22Rv1 (cell line): ENCODE results near the gene TFRC.
"Not testable (repeated sequence)": the region's sequence is repeated elsewhere in the genome, so short reads cannot be mapped to it uniquely, and the experiment has no call there.

ENCODE experiments used
- H3K27ac ChIP-seq: fragments of 450-650 bp; 2 replicates; pipeline ENCODE4 v1.5.1; 2017
- CTCF ChIP-seq: fragments of 450-650 bp; IDR thresholded peaks from 2 replicates; pipeline ENCODE4 v1.5.1; 2017; ENCODE audit warnings: mild to moderate bottlenecking
- ZFX ChIP-seq: fragments of 450-650 bp; IDR thresholded peaks from 2 replicates; pipeline ENCODE4 v1.6.1; 2017; ENCODE audit warnings: antibody characterized with exemption, borderline replicate concordance

TFRC gene

GRCh38 chr3:196063049-196063448, 18.8 kb downstream of the TFRC start:
- no peak overlapping the region for H3K27ac ChIP-seq
- TF ChIP-seq ZFX (no peak), CTCF (no peak)

GRCh38 chr3:196060834-196061233, 21.1 kb downstream of the TFRC start:
- no peak overlapping the region for H3K27ac ChIP-seq
- TF ChIP-seq ZFX (no peak), CTCF (no peak)

DNA sequence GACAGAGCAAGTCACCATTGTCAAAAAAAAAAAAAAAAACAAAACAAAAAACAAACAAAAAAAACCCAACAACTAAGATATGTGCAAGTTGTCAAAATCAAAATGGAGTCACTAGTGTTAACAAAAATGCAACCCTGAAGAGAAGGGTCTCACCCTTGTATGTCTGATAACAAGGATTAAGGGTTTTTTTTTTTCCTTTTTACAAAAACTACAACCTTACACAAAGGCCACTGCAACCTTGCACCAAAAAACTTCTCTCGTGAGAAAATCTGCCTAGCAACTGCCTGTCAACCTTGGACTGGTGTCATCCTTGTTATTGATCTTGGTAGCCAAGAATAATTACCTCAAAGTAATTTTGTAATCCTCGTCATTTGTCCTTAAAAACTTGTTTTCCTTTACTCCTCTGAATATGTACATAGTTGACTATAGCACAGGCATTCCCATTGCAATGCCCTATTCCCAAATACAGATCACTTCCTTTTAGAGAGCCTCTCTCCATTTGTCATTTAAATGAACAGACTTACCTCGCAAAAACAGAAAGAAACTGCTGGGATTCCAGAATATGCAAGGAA, 24.0 kb downstream of the TFRC start:
- TF ChIP-seq CTCF = no peak
- no peak for TF ChIP-seq ZFX
- no peak overlapping the region for H3K27ac ChIP-seq

GRCh38 chr3:196056371-196056770, 25.5 kb downstream of the TFRC start:
- H3K27ac ChIP-seq = not testable (repeated sequence)

DNA sequence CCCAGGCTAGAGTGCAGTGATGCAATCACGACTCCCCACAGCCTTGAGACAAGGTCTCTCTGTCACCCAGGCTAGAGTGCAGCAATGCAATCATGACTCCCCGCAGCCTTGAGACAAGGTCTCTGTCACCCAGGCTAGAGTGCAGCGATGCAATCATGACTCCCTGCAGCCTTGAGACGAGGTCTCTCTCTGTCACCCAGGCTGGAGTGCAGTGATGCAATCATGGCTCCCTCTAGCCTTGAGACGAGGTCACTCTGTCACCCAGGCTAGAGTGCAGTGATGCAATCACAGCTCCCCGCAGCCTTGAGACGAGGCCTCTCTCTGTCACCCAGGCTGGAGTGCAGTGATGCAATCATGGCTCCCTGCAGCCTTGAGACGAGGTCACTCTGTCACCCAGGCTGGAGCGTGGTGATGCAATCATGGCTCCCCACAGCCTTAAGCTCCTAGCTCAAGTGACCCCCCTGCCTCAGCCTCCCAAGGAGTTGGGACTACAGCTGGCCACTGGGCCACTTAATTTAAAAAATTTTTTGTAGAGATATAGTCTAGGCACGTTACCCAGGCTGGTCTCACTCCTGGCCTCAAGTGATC, 26.1 kb downstream of the TFRC start:
- no peak overlapping the region for H3K27ac ChIP-seq
- no peak for TF ChIP-seq CTCF
- no peak for TF ChIP-seq ZFX

DNA sequence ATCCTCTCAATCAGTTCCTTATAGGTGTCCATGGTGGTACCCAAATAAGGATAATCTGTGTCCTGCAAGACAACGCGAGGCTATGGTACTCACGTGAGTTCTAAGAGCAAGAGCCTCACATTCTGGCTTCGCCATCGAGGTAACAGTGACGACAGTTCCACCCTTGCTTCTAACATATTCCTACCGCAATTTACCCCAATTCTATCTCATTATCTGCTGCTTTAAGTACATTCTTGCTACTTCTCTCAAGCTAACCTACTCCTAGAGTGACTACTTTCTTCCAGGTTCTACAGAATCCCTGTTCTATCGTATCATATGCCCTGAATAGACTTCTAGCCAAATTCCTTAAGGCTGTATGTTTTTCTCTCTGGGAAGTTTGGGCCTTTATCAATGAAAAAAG, 26.6 kb downstream of the TFRC start:
- TF ChIP-seq CTCF (no peak), ZFX (no peak)
- H3K27ac ChIP-seq = no peak overlapping the region

DNA sequence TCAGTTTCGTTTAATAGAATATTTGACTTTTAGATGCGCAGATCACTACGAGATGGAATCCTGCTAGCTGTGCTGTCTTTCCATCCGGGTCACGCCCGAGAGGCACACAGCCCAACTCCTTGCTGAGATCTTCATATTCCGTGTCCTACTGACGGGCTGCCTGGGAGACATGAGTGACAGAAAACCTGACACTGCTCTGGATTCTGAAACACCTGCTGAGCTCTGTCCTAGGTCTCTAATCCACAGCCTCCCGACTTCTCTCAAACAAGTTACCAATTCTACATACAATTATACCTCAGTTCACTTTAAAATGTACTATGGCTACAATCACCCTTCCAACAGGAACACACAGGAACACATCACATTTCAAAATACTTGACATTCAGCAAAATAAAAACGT, 27.2 kb downstream of the TFRC start:
- no peak overlapping the region for H3K27ac ChIP-seq
- TF ChIP-seq CTCF = no peak
- no peak for TF ChIP-seq ZFX

DNA sequence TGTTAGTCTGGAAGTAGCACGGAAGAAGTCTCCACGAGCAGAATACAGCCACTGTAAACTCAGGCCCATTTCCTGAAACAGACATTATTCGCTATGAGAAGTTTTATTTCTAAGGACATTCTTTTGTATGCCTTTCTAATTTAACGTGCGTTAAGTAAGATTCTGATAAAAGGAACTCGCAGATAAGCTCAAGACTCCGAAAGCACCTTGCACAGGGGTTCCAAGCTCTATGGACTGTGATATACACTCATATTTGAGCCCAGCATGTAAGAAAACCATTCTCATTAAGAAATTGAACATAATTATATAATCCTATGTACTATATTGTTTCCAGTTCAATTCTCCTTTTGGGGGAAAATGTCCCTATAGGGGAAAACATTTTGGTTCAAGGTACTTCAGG, 28.4 kb downstream of the TFRC start:
- H3K27ac ChIP-seq = no peak overlapping the region
- TF ChIP-seq ZFX (no peak), CTCF (no peak)
